Stimulated activated CD8-positive, alpha-beta memory T cell treated with anti-CD3 and anti-CD28 coated beads, Interleukin-12 subunit alpha, Interleukin-12 subunit beta, amount 100 ng/mL, for 1 hour (primary cell): ENCODE results near the gene KCNT2.

Experiments
- DNase-seq: peaks from one replicate; pipeline ENCODE4 v3.0.0-alpha.2; 2020; ENCODE audit warnings: low read depth

The KCNT2 gene

DNA sequence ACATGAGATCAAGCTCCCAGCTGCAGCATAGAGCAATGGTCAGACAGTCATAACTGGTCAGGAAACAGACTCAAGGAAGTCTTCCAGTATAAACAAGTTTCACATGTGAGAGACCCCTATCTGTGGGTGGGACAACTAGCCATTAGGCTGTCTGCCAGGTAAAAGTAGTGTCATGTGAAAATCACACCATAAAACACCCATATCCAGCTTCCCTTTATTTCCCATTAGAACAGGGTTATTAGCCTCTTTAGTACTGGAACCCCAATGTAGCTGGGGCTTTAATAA is 426.7 kb downstream of the KCNT2 start:
- DNase-seq = no peak

- no peak for DNase-seq
Observed at GRCh38 chr1:196180847-196181593, 427.2 kb downstream of the KCNT2 start.

- DNase-seq = no peak
Observed at GRCh38 chr1:196178083-196178635, 430.1 kb downstream of the KCNT2 start.
